Glutamatergic neuron (in vitro differentiated cells): ENCODE results near the gene CD8A. TPM values are rescaled to one million over a fixed set of nuclear protein-coding genes. Genes with fewer than 3 reads are reported as not detected.
"Not testable (repeated sequence)": the region's sequence is repeated elsewhere in the genome, so short reads cannot be mapped to it uniquely, and the experiment has no call there.

Source experiments
- DNase-seq: peaks from one replicate; pipeline ENCODE4 v3.0.0; 2022
- H3K27ac Mint-ChIP-seq: one replicate; pipeline ENCODE4 v1.8.0; 2020; ENCODE audit warnings: mild to moderate bottlenecking, mixed read lengths, inconsistent platforms; ENCODE audit not compliant: unreplicated experiment
- H3K27me3 Mint-ChIP-seq: one replicate; pipeline ENCODE4 v1.8.0; 2020; ENCODE audit warnings: mild to moderate bottlenecking, moderate library complexity, mixed read lengths, inconsistent platforms; ENCODE audit not compliant: unreplicated experiment
- H3K36me3 Mint-ChIP-seq: one replicate; pipeline ENCODE4 v1.8.0; 2020; ENCODE audit warnings: mild to moderate bottlenecking, mixed read lengths, inconsistent platforms; ENCODE audit not compliant: unreplicated experiment
- H3K4me1 Mint-ChIP-seq: one replicate; pipeline ENCODE4 v1.8.0; 2020; ENCODE audit warnings: mild to moderate bottlenecking, low read depth, mixed read lengths, inconsistent platforms; ENCODE audit not compliant: unreplicated experiment
- H3K4me3 Mint-ChIP-seq: one replicate; pipeline ENCODE4 v1.8.0; 2020; ENCODE audit warnings: mild to moderate bottlenecking, mixed read lengths, inconsistent platforms; ENCODE audit not compliant: unreplicated experiment
- H3K9me3 Mint-ChIP-seq: one replicate; pipeline ENCODE4 v1.8.0; 2020; ENCODE audit warnings: mild to moderate bottlenecking, moderate library complexity, mixed read lengths, inconsistent platforms; ENCODE audit not compliant: unreplicated experiment
- total RNA-seq: library from RNA; stranded (reverse); fragmentation: NEBNext Ultra II Directional; extraction: Animal tissue kit (Norgen Biotek cat#: 25700); gene quantifications from one replicate; pipeline ENCODE4 v1.2.1, GENCODE V29; 2021; ENCODE audit not compliant: unreplicated experiment
- TF ChIP-seq, protein P1 (sequence below): fragments of 200-600 bp; sonication (generic); IDR thresholded peaks from one replicate; pipeline ENCODE4 v1.5.0; 2021; ENCODE audit not compliant: partially characterized antibody, unreplicated experiment

CD8A gene
- total RNA-seq, 1 donor from 2014 or later: 0.59 TPM

DNA sequence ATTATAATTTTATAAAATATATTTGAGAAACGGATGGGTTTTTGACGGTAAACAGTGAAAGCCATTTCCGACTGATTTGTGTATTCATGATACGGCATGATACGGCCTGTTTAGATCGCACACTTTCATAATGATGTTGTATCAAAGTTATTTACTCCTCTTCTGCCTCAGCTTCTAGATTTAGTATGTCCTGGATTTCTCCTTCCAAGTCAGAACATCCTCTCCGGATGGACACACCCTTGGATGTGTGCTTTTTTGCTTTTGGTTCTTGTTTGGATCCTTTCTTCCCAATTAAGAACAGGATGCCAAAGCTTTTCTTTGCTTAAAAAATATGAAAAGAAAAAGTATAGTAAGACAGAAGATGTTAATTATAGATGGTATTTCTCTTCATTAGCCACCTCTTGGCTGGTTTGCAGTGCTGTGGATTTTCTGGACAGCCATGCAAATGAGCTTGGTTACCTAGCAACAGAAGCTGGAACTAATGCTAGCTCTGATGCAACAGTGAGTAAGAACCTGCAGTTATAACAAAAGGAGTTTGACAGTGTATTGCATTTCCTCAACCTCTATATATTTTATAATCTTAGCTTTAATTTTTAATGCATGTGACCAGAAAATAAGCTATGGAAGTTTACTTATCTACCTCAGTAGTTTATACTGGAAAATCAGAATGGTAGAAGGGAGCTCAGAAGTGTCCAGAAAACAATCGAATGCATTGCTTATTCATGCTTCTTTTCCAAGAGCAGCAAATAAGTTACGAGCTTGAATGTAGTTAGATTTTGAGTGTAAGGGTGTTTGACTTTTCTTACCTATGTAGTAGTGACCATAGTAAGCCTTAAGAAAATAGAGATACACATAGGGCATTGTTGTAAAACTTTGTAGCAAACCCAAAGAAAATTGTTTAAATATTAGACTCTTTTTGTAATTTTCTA lies 42.7 kb downstream of the CD8A start:
- TF ChIP-seq, protein P1, sequence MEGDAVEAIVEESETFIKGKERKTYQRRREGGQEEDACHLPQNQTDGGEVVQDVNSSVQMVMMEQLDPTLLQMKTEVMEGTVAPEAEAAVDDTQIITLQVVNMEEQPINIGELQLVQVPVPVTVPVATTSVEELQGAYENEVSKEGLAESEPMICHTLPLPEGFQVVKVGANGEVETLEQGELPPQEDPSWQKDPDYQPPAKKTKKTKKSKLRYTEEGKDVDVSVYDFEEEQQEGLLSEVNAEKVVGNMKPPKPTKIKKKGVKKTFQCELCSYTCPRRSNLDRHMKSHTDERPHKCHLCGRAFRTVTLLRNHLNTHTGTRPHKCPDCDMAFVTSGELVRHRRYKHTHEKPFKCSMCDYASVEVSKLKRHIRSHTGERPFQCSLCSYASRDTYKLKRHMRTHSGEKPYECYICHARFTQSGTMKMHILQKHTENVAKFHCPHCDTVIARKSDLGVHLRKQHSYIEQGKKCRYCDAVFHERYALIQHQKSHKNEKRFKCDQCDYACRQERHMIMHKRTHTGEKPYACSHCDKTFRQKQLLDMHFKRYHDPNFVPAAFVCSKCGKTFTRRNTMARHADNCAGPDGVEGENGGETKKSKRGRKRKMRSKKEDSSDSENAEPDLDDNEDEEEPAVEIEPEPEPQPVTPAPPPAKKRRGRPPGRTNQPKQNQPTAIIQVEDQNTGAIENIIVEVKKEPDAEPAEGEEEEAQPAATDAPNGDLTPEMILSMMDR: no peak
- peak; percentile 17 for DNase-seq
- Mint-ChIP-seq H3K4me3 (peak overlapping the region; percentile 47), H3K9me3 (peaks cover 5% of the 10 kb centered on the region), H3K4me1 (peaks cover 13% of the 10 kb centered on the region), H3K27ac (peak overlapping the region; percentile 91), H3K27me3 (no peaks in the 10 kb centered on the region), H3K36me3 (peaks cover 17% of the 10 kb centered on the region)

DNA sequence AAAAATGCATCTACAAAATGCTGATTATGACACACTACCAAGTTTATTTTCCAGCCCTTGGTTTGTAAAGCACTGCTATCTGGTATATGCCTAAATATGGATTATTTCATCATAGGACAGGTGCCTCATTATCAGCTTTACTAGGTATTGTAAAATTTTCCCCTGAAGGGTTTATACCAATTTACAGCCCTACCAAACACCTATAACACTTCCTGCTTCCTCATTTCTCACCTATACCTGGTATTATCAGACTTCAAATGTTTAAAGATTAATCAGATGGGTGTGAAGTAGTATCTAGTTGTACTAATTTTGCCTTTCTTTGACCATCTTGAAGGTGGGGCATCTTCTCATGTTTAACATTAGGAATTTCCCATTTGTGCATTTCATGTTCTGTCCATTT lies 43.8 kb downstream of the CD8A start:
- peak overlapping the region; percentile 15 for H3K27ac Mint-ChIP-seq
- DNase-seq: no peak
- peaks cover 14% of the 10 kb centered on the region for H3K4me1 Mint-ChIP-seq
- H3K9me3 Mint-ChIP-seq: peaks cover 5% of the 10 kb centered on the region
- TF ChIP-seq, protein P1: no peak
- no peak overlapping the region for H3K4me3 Mint-ChIP-seq
- H3K36me3 Mint-ChIP-seq: peaks cover 14% of the 10 kb centered on the region
- H3K27me3 Mint-ChIP-seq: no peaks in the 10 kb centered on the region

- Mint-ChIP-seq H3K9me3 (no peaks in the 10 kb centered on the region), H3K4me1 (peaks cover 14% of the 10 kb centered on the region), H3K27me3 (no peaks in the 10 kb centered on the region), H3K27ac (no peak overlapping the region), H3K4me3 (no peak overlapping the region), H3K36me3 (no peaks in the 10 kb centered on the region)
- DNase-seq: no peak
- TF ChIP-seq, protein P1: no peak
These were observed 46.6 kb downstream of the CD8A start for GRCh38 chr2:86744152-86744551.

DNA sequence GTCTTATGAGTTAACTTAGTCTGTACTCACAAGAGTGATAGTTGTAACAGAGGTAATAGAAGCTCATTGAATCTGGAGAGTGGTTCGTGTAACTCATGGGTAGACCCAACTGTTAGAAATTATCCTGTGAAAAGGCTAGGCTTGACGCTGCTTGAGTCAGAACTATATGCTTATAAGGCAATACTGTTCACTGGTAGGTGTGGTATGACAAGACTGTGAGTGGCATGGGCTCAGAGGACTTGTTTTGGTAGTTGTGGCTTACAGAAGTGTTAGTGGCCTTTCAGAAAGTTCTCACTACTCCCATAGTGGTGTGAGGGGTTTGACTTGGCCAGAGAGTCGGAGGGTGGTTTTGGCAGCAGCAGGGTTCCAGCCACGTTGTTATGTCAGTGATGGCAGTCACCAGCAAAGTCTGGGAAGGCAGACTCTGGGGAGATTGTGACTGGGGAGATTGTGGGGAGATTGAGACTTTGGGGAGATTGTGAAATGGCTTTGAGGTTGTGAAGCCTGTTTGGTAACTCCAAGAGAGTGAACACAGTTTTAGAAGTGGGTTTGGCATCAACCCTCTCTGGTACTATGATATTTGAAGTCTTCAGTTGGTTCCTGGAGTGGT lies 48.7 kb downstream of the CD8A start:
- H3K4me1 Mint-ChIP-seq, H3K4me3 Mint-ChIP-seq, H3K27ac Mint-ChIP-seq, DNase-seq, H3K9me3 Mint-ChIP-seq, H3K27me3 Mint-ChIP-seq, H3K36me3 Mint-ChIP-seq: not testable (repeated sequence)

- not testable (repeated sequence) for H3K9me3 Mint-ChIP-seq, H3K27me3 Mint-ChIP-seq, H3K4me1 Mint-ChIP-seq, H3K36me3 Mint-ChIP-seq, DNase-seq, H3K4me3 Mint-ChIP-seq, H3K27ac Mint-ChIP-seq
These were observed 50.8 kb downstream of the CD8A start for GRCh38 chr2:86739889-86740288.

DNA sequence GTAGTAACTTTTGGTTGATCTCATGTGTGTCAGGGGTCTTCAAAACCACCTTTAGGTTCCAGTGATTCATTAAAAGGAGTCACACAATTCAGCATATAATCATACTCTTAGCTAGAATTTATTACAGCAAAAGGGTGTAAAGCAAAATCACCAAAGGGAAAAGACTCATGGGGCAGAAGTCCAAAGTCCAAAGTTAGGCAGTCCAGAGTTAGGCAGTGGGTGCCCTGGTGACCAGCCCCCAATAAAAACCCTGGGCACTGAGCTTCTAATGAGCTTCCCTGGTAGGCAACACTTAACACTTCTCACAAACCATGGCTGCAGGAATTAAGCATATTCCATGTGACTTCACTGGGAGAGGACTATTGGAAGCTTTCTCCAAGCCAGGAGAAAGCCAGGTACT lies 51.2 kb downstream of the CD8A start:
- DNase-seq, H3K27me3 Mint-ChIP-seq, H3K9me3 Mint-ChIP-seq, H3K36me3 Mint-ChIP-seq, H3K4me3 Mint-ChIP-seq, H3K4me1 Mint-ChIP-seq, H3K27ac Mint-ChIP-seq: not testable (repeated sequence)

- not testable (repeated sequence) for H3K36me3 Mint-ChIP-seq, DNase-seq, H3K4me1 Mint-ChIP-seq, H3K9me3 Mint-ChIP-seq, H3K27ac Mint-ChIP-seq, H3K4me3 Mint-ChIP-seq, H3K27me3 Mint-ChIP-seq
These were observed 55.8 kb downstream of the CD8A start for GRCh38 chr2:86734896-86735295.
